Thyroid gland (tissue), 4 donors: ENCODE data around the gene PIK3R4.

Source experiments
- POLR2A ChIP-seq, 2 donors: fragments of 450-650 bp; IDR thresholded peaks; one replicate each; pipeline ENCODE4 v1.6.1; 2017; ENCODE audit warnings: antibody characterized with exemption in 2 of 2, mild to moderate bottlenecking in 2 of 2, moderate library complexity in 1 of 2
- TF ChIP-seq, protein P1 (sequence below), 6 experiments: fragments of 200-600 bp in 3 of 6; fragments of 450-650 bp in 3 of 6; sonication (generic) in 3 of 6; IDR thresholded peaks; one replicate each; pipeline ENCODE4 v1.5.1; 2016 to 2019; ENCODE audit warnings: antibody characterized with exemption in 6 of 6, mild to moderate bottlenecking in 2 of 6, inconsistent platforms in 1 of 6, moderate library complexity in 1 of 6

DNA sequence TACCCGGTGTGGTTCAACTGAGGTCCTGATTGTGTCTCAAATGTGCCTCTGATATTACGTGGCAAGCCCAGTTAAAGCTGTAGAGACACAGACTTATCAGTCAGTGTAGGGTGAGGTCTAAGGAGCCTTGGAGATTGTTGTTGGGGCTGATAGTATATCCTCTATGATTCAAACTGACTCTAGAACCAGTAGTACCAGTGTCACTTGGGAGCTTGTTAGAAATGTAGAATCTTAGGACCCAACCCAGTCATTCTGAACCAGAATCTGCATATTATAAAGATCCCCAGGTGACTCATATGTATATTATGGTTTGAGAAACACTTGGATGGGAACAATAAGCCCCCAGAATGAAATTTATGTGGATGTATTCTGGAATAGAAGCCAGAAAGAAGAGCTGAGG, 83.5 kb downstream of the PIK3R4 start:
- no peak for TF ChIP-seq POLR2A (IDR thresholded peaks at IDR 0.05)
- TF ChIP-seq, protein P1, sequence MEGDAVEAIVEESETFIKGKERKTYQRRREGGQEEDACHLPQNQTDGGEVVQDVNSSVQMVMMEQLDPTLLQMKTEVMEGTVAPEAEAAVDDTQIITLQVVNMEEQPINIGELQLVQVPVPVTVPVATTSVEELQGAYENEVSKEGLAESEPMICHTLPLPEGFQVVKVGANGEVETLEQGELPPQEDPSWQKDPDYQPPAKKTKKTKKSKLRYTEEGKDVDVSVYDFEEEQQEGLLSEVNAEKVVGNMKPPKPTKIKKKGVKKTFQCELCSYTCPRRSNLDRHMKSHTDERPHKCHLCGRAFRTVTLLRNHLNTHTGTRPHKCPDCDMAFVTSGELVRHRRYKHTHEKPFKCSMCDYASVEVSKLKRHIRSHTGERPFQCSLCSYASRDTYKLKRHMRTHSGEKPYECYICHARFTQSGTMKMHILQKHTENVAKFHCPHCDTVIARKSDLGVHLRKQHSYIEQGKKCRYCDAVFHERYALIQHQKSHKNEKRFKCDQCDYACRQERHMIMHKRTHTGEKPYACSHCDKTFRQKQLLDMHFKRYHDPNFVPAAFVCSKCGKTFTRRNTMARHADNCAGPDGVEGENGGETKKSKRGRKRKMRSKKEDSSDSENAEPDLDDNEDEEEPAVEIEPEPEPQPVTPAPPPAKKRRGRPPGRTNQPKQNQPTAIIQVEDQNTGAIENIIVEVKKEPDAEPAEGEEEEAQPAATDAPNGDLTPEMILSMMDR (IDR thresholded peaks at IDR 0.05): no peak
